Transverse colon (tissue), 3 donors: ENCODE measurements around the gene FNBP1L.

ENCODE experiments used
- POLR2A ChIP-seq: fragments of 450-650 bp; IDR thresholded peaks from one replicate; pipeline ENCODE4 v1.6.1; 2016; ENCODE audit warnings: antibody characterized with exemption, mild to moderate bottlenecking, moderate library complexity
- TF ChIP-seq, protein P1 (sequence below), 5 experiments: fragments of 200-600 bp in 3 of 5; fragments of 450-650 bp in 2 of 5; sonication (generic) in 3 of 5; IDR thresholded peaks; 1 replicate in 2 of 5; 2 replicates in 3 of 5; pipeline ENCODE4 v1.5.1; 2016 to 2017; ENCODE audit warnings: antibody characterized with exemption in 5 of 5, inconsistent platforms in 3 of 5, mild to moderate bottlenecking in 2 of 5, moderate library complexity in 1 of 5

DNA sequence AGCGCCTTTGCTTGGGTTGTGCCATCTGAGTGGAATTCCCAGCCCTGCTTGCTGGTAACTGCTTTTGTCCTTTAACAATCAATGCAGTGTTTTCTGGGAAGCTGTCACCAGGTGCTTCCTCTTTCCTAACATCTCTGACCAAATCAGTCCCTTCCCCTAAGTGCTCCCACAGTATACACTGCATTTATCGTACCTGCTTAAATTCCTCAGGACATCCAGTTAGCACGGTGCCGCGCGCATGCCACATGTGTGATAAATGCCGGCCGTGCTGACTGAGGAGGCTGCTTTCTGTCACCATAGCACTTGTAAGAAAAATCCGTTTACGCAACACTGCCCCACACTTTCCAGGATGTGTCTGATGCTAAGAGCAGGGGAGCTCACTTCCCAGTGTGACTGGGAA, 118.3 kb downstream of the FNBP1L start:
- TF ChIP-seq POLR2A = no peak
- TF ChIP-seq, protein P1, sequence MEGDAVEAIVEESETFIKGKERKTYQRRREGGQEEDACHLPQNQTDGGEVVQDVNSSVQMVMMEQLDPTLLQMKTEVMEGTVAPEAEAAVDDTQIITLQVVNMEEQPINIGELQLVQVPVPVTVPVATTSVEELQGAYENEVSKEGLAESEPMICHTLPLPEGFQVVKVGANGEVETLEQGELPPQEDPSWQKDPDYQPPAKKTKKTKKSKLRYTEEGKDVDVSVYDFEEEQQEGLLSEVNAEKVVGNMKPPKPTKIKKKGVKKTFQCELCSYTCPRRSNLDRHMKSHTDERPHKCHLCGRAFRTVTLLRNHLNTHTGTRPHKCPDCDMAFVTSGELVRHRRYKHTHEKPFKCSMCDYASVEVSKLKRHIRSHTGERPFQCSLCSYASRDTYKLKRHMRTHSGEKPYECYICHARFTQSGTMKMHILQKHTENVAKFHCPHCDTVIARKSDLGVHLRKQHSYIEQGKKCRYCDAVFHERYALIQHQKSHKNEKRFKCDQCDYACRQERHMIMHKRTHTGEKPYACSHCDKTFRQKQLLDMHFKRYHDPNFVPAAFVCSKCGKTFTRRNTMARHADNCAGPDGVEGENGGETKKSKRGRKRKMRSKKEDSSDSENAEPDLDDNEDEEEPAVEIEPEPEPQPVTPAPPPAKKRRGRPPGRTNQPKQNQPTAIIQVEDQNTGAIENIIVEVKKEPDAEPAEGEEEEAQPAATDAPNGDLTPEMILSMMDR (IDR thresholded peaks at IDR 0.05) = no peak
